ENCODE data around the gene GPC5.

Gene GPC5

DNA sequence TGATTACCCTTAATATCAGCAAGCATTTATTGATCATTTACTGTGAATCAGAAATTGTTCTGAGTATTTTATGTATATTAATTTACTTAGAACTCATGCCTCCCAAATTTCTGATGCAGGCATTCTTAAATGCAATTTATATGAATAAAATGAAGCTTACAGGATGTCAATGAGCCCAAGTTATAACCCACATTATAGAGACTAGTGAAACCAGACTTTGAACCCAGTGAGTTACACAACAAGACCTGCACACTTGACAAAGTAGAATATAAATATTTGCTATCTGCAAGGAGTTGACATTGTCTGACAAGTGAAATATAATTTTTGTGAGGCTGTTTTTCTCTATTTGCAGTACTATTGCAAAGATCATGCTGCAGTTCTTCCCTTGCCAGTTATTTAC is 656.0 kb downstream of the GPC5 start:
- no peak for DNase-seq

DNA sequence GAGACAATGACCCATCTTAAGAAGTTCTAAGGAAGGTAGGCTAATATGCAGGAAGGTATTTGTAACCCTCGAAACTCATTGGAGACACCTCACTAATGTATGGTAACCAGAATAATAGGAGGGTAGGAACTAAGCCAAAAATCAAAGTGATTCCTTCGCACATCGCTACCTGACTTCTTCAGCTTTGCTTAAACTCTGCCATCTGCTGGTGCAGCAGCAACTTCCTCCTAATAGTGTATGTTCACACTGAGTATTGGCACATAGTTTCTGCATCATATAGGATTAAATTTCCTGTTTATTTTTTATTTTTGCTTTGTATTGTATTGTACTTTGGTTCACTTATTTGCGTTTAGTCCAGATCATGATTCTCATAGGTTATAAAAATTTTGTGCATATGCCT is 676.2 kb downstream of the GPC5 start:
- no peak for DNase-seq

DNA sequence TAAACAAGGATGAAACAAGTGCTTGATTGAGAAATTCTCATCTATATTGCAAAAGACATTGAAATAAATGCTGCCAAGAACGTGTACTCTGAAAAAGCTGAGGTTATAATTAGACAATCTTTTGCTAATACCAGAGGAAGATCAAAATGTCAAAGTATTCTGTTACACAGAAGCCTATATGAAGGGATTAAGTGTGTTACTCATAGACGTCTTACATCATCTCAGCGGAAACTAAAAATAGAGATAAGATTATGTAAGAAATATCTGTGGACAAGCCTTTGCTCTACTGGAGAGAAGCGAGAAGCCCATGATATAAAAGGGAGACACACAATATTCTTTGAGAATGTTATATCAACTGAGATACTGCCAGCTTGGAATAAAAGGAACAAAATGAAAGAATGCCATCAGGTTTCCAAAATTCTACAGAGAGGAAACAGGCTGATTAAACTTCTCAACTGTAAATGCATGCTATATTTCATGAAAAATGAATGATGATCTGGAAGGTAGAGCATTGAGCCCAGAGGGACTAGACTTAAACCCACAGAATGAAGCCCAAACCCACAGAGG is 699.0 kb downstream of the GPC5 start:
- no peak for DNase-seq

DNA sequence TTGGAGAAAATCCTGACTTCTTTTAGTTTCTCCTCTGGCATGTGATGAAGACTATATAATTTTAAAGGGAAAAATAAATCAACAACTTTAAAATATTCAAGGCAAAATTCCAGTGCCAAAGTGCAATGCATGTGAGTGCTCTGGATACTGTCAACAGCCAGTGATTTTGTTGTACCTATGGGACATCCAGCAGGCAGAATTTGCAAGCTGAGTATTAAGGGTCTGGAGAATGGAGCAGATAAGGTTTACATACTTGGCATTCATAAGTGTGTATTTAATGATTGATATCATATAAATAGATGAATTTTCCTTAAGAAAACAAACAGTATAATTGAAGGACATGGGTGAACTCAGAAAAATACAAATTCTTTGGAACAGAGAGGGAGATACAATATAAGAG is 703.4 kb downstream of the GPC5 start:
- DNase-seq, result no peak

DNA sequence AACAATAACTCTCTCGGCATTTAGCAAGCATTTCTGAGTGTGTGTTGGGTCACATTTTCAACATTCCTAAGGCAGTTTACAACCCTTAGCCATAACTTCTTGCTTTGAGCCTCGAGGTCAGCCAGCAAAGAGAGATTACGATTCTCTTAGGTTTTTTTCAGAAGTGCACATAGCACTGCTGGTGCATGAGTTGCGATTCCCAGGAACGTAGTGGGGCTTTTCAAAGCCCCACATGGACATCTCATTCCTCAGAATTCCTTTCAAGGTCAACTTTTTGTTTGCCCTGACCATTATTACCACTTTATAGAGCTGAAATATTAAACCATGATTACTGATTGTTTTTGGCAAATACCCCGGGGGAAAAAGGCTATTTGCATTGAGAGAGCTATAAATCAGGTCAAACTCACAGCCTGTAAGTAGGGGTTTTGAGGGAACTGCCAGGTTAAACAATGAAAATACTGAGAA is 705.3 kb downstream of the GPC5 start:
- no peak for DNase-seq

DNA sequence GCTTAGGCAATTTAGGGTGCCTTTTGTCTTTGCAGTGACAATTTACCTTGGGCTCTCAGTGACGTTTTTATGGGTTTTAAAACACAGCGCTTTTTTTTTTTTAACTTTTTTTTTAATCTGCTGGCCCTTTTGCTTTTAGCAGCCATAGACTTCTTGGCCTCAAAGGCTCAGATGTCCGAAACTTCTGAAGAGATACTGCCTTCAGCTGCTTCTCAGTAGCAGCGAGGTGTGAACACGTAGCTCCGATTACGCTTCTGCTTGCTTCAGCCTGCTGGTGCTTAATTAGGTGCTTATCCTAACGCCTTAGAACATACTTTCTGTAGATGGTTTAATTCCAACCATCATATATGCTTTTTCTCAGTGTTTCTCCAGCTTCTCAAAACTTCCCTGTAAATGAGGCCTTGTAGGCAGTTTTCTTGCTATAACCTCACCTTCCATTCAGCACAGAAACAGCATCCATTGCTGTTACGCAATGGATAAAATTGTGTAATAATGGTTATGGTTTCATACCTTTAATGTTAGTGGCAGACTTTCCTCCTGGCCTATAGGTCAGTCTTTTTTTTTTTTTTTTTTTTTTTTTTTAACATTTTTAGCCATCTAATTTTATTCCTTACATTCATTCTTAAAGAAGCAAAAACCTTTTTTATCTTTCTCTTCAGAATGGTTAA is 723.9 kb downstream of the GPC5 start:
- DNase-seq, result no peak

DNA sequence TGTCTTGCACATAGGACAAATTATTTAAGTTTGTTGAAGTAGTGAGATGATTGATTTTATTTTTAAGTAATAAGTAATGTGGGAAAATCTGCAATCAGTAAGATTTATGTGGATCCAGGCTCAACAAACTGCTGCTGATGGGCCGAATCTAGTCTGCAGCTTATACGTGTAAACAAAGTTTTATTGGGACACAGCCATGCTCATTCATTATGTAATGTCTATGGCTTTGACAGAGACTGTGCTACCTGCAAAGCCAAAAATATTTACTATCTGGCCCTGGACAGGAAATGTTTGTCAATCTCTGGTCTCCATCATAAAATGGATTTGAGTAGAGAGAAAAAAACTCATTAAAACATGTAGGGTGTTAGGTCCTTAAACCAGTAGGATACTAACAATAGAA is 728.0 kb downstream of the GPC5 start:
- DNase-seq, result no peak

DNA sequence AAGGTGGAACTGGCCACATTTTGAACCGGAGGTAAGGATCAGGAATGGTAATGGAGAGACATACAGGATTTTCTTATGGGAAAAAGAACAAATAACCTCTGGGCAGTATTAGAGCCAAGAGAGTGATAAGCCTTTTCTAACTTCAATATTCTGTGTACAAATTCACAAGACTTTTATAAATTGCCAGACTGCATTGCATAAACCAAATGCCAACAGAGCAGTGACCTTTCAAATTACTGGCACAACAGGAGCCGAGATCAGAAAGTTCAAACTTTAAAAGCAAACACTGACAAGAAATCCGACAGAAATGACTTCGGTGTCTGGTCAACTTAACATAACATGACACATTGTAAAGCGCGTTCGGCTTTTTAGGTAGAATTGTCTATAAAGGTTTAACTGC is 737.1 kb downstream of the GPC5 start:
- no peak for DNase-seq

DNA sequence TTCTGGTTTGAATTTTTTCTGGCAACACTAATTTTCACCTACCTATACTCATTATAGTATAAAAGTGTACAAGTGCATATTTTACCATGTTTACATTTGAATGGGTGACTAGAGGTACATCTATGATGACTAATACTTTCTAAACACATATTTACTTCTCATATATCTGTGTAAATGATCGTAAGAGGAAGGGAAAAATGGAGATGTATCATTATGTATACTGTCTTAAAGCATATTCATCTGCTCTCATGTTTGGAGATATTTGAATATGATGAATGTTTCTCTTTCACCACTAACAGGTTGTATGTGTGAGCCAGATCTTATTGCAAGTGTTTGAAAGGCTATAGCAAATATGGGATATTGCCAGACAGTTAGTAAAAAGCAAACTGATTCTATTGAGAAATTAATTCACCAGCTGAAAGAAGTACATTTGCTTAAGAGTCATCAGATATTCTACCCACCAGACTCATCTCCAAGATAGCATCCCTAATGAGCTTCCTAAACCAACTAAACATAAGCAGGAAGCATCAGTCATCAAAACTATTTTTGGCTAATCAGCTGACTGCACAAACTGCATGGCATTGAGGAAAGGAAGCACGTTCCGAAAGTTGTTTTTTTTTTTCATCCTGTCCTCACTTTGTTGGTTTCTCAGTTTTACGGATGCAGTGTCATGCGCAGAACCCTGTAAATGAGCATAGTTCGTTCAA is 738.2 kb downstream of the GPC5 start:
- no peak for DNase-seq

DNA sequence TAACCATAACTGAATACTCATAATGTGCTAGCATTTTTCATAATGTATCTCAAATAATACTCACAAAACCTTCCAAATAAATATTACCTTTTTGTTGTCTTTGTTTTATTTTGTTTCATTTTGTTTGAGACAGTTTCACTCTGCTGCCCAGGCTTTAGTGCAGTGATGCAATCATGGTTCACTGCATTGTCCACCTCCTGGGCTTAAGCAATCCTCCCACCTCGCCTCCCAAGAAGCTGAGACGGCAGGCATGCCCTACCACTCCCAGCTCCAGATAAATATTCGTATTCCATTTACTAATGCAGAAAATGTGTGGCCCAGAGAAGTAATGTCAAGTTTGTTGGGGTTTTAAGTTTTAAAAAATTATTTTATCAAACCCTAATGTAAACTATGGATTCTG is 739.1 kb downstream of the GPC5 start:
- no peak for DNase-seq

DNA sequence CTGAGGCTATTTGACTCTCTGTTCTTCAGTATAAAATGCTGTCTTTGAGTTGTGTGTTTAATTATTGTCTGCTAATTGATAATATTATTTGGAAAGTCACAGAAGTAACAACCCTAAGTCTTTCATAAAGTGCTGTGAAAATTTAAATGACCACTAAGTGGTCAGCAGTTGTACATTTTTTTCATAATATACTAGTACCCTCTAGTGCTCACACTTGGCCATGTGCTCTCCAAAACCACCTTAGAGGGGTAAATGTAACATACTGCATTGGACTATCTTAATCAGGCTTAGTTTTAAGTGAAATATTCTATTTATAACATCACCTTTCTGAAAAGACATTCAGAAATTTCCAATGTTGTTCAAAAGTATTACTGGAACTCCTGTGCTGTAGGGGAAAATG is 745.3 kb downstream of the GPC5 start:
- DNase-seq, result no peak

DNA sequence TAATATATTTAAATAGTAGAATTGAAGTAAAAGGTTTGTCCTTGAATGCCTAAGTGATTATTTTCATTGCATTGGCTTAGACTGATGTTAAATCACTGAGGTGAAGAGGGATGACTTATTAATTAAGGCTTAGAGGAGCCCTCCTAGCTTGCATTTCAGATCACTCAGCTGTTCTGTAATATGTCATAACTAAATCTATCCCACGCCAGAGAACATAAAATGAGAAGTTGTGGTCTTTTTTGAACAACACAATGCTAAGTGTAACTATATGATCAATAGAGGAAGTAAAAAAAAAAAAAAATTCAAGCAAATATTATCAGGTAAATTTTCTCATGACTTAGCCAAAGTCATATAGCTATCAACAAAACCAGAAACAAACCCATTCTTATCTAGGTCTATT is 752.2 kb downstream of the GPC5 start:
- no peak for DNase-seq

DNA sequence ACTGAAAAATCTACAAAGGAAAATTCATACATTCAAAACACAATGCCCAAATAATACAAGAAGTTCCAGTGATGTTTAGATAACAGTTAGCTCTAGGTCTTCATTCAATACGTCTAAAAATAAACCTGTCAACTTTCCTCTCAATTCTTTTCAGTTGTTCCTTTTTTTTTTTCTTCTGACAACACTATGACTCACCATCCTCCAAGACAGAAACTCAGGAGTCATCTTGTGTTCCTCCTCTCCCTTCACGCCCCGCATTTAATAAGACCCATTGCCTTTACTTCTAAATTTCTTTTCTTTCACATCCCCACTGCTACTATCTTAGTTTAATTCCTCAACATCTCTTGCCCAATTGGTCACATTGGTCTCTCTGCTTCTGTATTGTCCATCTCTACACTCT is 759.9 kb downstream of the GPC5 start:
- DNase-seq, result no peak

DNA sequence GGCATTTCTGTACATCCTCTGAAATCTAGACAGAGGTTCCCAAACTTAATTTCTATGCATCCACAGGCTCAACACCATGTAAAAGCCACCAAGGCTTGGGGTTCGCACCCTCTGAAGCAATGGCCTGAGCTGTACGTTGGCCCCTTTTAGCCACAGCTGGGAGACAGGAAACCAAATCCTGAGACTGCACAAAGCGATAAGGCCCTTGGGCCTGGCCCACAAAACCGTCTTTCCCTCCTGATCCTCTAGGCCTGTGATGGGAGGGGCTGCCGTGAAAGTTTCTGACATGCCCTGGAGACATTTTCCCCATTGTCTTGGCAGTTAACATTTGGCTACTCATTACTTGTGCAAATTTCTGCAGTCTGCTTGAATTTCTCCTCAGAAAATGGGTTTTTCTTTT is 766.4 kb downstream of the GPC5 start:
- DNase-seq, result no peak

DNA sequence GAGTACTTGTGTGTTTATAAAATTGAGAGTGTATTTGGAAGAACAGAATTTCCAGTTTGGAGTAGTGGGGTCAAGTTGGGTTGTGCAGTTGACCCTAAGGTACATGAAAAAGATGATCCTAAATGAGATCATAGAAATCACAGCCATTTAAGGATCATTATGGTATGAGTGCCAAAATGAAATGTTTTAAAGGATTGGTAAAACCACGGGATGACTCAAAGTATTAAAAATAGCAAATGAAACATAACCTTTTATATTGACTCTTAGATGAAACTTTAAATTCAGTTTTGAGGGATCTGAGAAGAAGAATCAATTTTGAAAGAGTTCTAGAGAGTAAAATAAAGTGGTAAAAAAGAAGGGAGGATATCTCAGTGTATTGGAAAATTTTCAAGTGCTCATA is 773.8 kb downstream of the GPC5 start:
- no peak for DNase-seq

DNA sequence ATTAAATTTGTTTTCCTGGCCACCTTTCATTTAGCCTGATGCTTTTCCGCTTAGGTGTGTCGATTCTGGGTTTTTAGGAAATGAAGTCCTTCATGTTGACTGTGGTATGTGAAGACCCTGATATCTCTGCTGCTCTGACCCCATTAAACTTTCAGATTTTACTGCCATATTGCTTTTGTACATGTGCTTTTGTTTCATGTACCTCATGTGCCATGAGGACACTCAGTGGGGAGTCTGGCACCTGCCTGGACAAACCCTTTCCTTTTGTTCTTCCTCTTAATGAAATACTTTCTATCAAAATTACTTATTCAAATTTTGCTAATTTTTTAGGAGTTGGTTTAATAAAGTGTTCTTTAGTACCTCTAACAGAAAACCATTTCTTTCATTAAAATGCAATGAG is 774.8 kb downstream of the GPC5 start:
- DNase-seq, result no peak

DNA sequence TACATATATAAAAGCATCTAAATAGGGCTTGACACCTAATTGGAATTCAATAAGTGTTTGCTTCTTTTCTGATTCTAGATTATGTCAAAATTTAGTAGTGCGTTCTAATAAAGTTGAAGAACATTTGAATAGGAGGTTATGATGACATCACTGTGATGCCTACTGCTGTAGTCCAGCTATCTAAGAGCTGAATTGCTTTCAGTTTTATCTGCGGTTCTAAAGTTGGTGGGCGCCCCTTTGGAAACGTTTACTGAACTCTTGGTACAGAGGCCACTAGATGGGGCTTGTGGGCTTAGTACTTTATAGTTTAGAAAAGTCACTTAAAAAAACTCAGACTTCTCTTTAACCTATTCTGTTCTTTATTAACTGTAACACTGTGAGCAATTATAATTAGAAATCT is 776.9 kb downstream of the GPC5 start:
- no peak for DNase-seq

DNA sequence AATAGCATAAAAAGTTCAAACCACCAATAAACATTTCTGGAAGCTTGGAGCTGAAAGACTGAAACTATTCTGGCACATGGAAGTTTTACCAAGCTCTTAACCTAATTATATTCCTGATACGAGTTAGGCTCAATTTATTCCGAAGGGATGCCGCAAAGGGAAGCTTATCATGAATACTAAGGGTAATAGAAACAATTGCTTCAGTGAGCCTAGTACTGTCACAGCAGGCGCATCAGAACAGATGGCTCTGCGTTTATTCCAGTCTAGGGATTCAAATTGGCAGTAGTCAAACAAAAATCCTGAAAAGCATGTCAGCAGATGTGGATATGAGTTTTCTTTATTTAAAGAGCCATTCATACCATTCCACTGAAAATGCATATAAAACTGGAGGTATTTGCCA is 779.5 kb downstream of the GPC5 start:
- no peak for DNase-seq

DNA sequence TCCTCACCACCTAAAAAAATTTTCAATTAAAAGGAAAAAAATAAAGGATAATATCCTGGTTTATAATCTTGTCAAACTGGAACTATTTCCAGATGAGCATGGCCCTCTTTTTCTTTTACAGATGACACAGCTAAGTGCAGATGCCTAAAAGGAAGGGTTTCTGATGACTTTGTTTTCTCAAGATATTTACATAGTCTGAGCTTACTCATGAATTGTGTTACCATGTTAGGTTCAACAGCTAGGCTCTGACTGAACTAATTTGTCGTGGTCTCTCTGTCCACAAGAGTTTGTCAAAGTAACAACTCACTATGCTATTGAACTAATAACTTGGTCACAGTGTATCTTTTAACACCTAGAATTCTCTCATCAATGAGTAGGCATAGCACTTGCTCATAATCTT is 780.8 kb downstream of the GPC5 start:
- DNase-seq, result no peak

DNA sequence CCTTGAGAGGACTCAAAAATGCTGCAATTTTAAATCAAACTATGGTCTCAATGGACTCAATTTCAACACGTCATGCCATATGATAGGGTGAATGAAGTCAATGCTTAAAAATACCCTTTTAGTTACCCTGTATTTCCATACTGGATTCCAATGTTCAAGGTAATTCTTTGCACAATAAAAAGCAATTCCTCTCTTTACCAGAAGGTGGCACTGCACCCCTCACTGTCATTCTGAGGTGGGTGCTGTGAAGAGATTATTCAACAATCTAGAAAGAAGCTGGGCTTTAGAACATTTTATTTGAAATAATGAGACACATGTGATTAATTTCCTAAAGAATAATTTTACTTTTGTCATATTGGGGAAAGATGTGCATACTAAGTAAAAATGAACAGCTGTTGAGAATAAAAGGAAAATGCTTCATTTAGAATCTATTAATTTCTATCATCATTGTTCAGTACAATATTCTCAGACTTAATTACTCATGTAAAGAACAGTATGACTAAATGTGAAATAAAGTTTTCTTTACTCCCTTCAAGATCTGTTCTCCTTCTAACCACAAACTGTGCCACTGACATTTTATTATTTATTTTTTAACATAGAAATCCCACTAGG is 789.1 kb downstream of the GPC5 start:
- DNase-seq, result peak in 1 of 2 donors; percentile 26

DNA sequence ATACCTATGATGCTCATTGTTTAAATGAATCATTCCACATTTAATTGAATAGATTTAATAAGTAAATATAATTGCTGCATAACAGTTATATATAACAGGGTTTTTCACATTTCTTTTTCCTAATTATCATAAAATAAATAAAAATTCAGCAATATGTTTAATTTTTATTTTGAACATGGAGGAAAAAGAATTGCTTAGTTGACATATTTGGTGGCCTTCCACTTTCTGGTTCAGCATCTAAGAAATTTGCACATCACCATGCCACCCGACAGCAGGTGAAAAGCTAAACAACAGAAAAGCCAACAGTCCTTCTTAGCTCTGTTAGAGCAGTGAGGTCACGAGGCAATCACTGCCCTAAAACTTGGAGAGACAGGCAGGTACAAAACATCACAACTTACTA is 790.2 kb downstream of the GPC5 start:
- DNase-seq, result no peak

DNA sequence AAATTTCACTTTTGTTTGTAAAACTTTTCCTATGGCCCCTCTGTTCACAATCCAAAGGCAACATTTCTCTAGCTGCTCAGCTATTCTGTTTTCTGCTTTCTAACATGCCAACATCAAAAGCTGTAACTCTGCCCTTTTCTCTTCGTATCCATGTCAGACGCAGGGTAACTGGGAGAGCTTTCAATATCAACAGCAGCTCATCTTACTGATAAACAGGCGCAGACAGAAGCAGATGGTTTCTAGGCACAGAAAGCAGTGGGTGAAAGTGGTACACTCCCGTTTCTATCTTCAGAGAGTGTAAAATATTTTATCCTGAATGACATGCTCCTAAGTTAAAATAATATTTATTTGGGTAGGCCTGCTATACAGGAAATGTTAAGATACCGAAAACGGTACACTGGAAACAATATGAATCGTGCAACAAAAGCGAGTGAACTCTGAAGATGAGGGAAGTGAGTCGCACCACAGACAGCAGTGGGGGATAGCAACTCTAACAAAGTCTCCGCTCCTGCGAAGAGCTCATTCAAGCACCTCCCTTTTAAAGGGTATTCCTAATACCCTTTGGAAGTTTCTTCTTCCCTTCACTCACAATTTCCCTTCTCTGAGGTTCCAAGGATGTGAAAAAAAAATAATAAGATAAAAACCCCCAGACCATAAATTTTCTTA is 798.3 kb downstream of the GPC5 start:
- no peak for DNase-seq

DNA sequence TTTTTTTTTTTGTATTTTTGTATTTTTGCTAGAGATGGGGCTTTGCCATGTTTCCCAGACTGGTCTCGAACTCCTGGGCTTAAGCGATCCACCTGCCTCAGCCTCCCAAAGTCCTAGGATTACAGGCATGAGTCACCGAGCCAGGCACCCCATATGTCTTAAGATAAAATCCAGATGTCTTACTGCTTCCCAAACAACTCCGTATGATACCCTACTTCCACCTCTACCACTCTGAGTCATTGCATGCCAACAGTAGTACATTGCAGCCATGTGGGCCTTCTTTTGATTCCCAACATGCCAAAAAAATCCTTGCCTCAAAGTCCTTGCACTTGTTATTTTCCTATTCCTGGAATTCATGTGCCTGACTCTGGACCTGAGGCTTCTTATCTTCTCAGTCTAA is 799.2 kb downstream of the GPC5 start:
- no peak for DNase-seq

DNA sequence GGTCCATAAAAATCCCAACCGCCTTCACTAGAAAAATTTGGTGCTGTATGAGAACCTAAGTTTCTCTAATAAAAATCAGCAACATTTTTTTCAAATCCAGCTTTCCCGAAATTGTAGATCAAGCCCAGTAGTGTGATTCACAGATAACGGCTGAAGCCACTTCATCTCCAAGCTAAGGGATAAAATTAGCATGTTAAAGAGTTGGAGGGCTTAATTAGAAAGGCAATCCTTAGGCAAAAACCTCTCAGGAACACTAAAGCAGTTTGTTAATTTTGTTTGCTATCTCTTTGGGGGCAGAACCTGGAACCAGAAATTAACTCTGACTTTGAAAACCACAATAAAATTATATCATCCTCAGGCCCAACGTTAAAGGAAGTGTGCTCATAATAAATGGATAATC is 820.2 kb downstream of the GPC5 start:
- DNase-seq, result no peak
